ENCODE results near the gene MTF2.

The MTF2 gene

DNA sequence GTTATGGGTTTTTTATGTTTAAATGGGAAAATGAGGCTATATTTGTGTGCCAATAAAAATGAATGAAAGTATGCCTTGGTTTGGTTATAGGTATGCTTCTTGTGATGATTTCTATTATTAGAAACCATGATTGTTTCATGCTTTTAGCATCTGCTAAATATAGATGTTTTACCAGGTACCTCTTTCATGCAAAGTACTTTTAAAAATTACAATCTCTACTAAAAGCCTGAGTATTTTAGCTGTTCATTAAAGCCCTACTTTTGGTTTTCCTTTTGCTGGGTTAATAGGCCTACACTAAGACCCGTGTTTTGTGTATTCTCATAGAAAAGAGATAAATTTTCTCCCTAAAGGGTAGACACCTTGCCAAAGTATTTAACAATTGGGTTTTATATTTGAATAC lies 32.0 kb downstream of the MTF2 start:
- TF ChIP-seq, protein P1, sequence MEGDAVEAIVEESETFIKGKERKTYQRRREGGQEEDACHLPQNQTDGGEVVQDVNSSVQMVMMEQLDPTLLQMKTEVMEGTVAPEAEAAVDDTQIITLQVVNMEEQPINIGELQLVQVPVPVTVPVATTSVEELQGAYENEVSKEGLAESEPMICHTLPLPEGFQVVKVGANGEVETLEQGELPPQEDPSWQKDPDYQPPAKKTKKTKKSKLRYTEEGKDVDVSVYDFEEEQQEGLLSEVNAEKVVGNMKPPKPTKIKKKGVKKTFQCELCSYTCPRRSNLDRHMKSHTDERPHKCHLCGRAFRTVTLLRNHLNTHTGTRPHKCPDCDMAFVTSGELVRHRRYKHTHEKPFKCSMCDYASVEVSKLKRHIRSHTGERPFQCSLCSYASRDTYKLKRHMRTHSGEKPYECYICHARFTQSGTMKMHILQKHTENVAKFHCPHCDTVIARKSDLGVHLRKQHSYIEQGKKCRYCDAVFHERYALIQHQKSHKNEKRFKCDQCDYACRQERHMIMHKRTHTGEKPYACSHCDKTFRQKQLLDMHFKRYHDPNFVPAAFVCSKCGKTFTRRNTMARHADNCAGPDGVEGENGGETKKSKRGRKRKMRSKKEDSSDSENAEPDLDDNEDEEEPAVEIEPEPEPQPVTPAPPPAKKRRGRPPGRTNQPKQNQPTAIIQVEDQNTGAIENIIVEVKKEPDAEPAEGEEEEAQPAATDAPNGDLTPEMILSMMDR (conservative IDR thresholded peaks at IDR 0.05; ENCODE audit: control insufficient read depth, insufficient read depth, low read depth, low read length), result no peak
- no peak for DNase-seq (ENCODE audit: low read depth)
- H3K4me3 ChIP-seq (ENCODE audit: control insufficient read depth, low read depth, low read length), result no peak overlapping the region

DNA sequence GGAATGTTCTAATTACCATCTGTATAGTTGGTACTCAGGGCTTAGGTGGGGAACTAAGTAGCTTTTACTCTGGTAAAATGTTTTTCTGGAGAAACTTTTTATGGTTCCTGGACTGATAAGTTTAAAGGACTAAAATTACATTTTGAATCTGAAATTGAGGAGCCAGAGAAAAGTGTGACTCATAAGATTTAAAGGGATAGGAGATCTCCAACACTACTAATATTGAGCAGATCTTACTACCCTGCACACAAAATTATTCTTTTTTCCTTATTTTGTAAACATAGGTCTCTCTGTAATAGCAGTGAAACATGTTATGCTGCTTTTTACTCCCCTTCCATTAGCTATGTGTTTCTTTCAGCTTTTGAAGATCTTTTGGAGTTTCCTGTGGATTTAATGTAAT lies 32.5 kb downstream of the MTF2 start:
- TF ChIP-seq, protein P1 (conservative IDR thresholded peaks at IDR 0.05; ENCODE audit: control insufficient read depth, insufficient read depth, low read depth, low read length), result no peak
- peak; percentile 8 for DNase-seq (ENCODE audit: low read depth)
- H3K4me3 ChIP-seq (ENCODE audit: control insufficient read depth, low read depth, low read length), result no peak overlapping the region

DNA sequence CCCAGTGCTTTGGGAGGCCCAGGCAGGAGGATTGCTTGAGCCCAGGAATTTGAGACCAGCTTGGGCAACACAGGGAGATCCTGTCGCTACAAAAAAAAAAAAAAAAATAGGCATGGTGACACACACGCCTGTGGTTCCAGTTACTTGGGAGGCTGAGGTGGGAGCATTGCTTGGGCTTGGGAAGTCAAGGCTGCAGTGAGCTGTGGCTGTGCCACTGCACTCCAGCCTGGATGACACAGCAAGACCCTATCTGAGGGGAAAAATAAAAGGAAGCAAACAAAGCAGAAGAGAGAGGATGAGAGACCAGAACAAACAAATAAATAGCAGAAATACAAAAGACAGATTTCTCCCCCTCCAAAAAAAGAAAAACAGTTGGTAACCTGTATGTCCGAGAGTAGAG lies 34.0 kb downstream of the MTF2 start:
- no peak for DNase-seq (ENCODE audit: low read depth)
- TF ChIP-seq, protein P1 (conservative IDR thresholded peaks at IDR 0.05; ENCODE audit: control insufficient read depth, insufficient read depth, low read depth, low read length), result no peak
- H3K4me3 ChIP-seq (ENCODE audit: control insufficient read depth, low read depth, low read length), result no peak overlapping the region

DNA sequence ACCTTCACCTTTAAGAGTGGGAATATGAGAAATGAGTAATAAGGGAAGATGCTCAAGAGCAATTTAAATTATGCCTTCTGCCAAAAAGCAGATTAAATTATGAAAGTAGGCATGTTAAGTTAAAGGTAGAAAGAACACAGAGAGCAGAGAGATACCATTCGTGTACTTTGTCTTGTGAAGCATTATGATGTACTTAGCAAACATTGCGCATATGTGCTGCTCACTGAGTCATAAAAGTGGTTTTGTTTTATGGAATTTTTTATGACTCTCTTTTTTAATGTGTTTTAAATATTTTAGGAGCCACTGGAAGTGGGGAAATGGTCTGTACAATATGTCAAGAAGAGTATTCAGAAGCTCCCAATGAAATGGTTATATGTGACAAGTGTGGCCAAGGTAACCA lies 35.3 kb downstream of the MTF2 start:
- no peak overlapping the region for H3K4me3 ChIP-seq (ENCODE audit: control insufficient read depth, low read depth, low read length)
- peak; percentile 37 for DNase-seq (ENCODE audit: low read depth)
- TF ChIP-seq, protein P1 (conservative IDR thresholded peaks at IDR 0.05; ENCODE audit: control insufficient read depth, insufficient read depth, low read depth, low read length), result no peak

DNA sequence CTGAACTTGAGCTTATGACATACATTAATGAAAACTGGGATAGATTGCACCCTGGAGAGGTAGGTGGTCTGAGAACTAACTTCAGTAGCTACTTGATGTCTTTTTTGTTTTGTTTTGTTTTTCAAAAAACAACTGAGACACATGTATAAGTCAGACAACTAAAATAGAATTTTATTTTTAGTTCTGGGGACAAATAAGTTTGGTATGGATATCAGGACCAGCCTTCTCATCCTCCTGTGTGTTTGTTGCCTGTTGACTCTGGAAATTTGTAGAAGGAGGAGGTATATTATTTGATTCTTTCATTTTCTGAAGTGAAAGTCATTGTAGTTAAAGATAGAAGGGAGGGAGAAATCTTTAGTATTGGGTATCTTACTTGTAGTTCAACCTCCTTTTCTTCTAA lies 41.5 kb downstream of the MTF2 start:
- no peak overlapping the region for H3K4me3 ChIP-seq (ENCODE audit: control insufficient read depth, low read depth, low read length)
- no peak for DNase-seq (ENCODE audit: low read depth)
- TF ChIP-seq, protein P1 (conservative IDR thresholded peaks at IDR 0.05; ENCODE audit: control insufficient read depth, insufficient read depth, low read depth, low read length), result no peak

DNA sequence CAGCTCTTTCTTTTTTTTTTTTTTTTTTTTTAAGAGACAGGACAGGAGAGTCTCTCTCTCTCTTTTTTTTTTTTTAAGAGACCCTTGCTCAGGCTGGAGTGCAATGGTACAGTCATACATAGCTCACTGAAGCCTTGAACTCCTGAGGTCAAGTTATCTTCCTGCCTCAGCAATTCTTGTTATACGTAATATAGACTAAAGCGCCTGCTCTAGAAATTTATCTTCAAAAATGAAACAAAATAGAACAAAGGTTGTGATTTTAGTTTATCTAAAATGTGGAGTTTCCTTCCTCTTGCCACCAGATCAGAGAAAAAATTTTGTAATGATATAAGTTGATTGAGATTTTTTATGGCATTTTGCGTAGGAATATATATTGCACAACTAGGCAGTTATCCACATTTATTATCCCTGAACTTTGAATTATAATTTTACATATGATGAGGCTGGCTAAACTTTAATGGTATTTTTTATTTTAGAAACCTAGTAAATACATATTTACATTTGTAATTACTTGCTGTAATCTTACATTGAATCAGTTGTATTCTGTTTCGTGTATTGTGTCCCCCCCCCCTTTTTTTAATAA lies 44.2 kb downstream of the MTF2 start:
- no peak overlapping the region for H3K4me3 ChIP-seq (ENCODE audit: control insufficient read depth, low read depth, low read length)
- TF ChIP-seq, protein P1 (conservative IDR thresholded peaks at IDR 0.05; ENCODE audit: control insufficient read depth, insufficient read depth, low read depth, low read length), result no peak
- no peak for DNase-seq (ENCODE audit: low read depth)

Measured in fibroblast of mammary gland (primary cell).